DOHH2 (cell line): ENCODE measurements around the gene RASGRP1.

Source experiments
- H3F3A ChIP-seq: fragments of 200-600 bp; sonication (generic), shearing (Covaris generic); 2 replicates; pipeline ENCODE4 v1.6.0; 2016; ENCODE audit warnings: antibody characterized with exemption, mild to moderate bottlenecking; ENCODE audit not compliant: control insufficient read depth, insufficient read depth
- H3K27ac ChIP-seq: fragments of 200-600 bp; sonication (generic); 2 replicates; pipeline ENCODE4 v1.5.1; 2014; ENCODE audit warnings: low read depth, mild to moderate bottlenecking, low read length, moderate library complexity
- H3K27me3 ChIP-seq: fragments of 200-600 bp; sonication (generic); 2 replicates; pipeline ENCODE4 v1.6.1; 2014; ENCODE audit warnings: mild to moderate bottlenecking, low read length, mixed read lengths; ENCODE audit not compliant: control insufficient read depth
- H3K36me3 ChIP-seq: fragments of 200-600 bp; sonication (generic); 2 replicates; pipeline ENCODE4 v1.6.1; 2014; ENCODE audit warnings: mild to moderate bottlenecking, low read length, moderate library complexity, mixed read lengths; ENCODE audit not compliant: control insufficient read depth
- H3K4me1 ChIP-seq: fragments of 200-600 bp; sonication (generic); 2 replicates; pipeline ENCODE4 v1.6.1; 2014; ENCODE audit warnings: mild to moderate bottlenecking, low read length, mixed read lengths; ENCODE audit not compliant: control insufficient read depth
- H3K4me2 ChIP-seq: fragments of 200-600 bp; sonication (generic); 2 replicates; pipeline ENCODE4 v1.6.0; 2014; ENCODE audit warnings: mild to moderate bottlenecking, low read length, moderate library complexity
- H3K4me3 ChIP-seq: fragments of 200-600 bp; sonication (generic); 2 replicates; pipeline ENCODE4 v1.5.1; 2014; ENCODE audit warnings: mild to moderate bottlenecking, low read length, mixed read lengths
- H3K79me2 ChIP-seq: fragments of 200-600 bp; sonication (generic); 2 replicates; pipeline ENCODE4 v1.6.1; 2014; ENCODE audit warnings: mild to moderate bottlenecking, low read length, mixed read lengths; ENCODE audit not compliant: control insufficient read depth
- H3K9me2 ChIP-seq: fragments of 200-600 bp; sonication (generic); replicated peaks from 2 replicates; pipeline ENCODE4 v1.6.1; 2014; ENCODE audit warnings: mild to moderate bottlenecking, low read length, mixed read lengths; ENCODE audit not compliant: control insufficient read depth
- H3K9me3 ChIP-seq: fragments of 200-600 bp; sonication (generic); 2 replicates; pipeline ENCODE4 v1.6.1; 2014; ENCODE audit warnings: antibody characterized with exemption, low read length, mixed read lengths; ENCODE audit not compliant: control insufficient read depth, insufficient read depth
- H4K20me1 ChIP-seq: fragments of 200-600 bp; sonication (generic); 2 replicates; pipeline ENCODE4 v1.6.0; 2014; ENCODE audit warnings: low read depth, mild to moderate bottlenecking, antibody characterized with exemption, low read length, moderate library complexity; ENCODE audit not compliant: control insufficient read depth, insufficient read depth
- CTCF ChIP-seq: fragments of 200-600 bp; sonication (generic); IDR thresholded peaks from one replicate; pipeline ENCODE4 v1.5.1; 2014; ENCODE audit warnings: antibody characterized with exemption, mild to moderate bottlenecking, low read depth, low read length; ENCODE audit not compliant: poor library complexity, severe bottlenecking
- EZH2phosphoT487 ChIP-seq: fragments of 200-600 bp; sonication (generic); IDR thresholded peaks from 2 replicates; pipeline ENCODE4 v1.6.1; 2017; ENCODE audit warnings: borderline replicate concordance, mild to moderate bottlenecking, antibody characterized with exemption, low read length, moderate library complexity, mixed read lengths

Gene RASGRP1

GRCh38 chr15:38532728-38533127, 31.9 kb downstream of the RASGRP1 start:
- TF ChIP-seq CTCF, result no peak
- TF ChIP-seq EZH2phosphoT487, result no peak
- Histone ChIP-seq H3K79me2 (no peaks in the 10 kb centered on the region), H3K9me3 (no peaks in the 10 kb centered on the region), H3K4me3 (no peak overlapping the region), H3K4me1 (no peaks in the 10 kb centered on the region), H4K20me1 (no peaks in the 10 kb centered on the region), H3K4me2 (no peak overlapping the region), H3K9me2 (no peaks in the 10 kb centered on the region), H3F3A (no peaks in the 10 kb centered on the region), H3K36me3 (no peaks in the 10 kb centered on the region), H3K27me3 (no peaks in the 10 kb centered on the region), H3K27ac (no peak overlapping the region)

- Histone ChIP-seq H3K4me2 (no peak overlapping the region), H3K79me2 (no peaks in the 10 kb centered on the region), H3K9me2 (no peaks in the 10 kb centered on the region), H3K4me1 (no peaks in the 10 kb centered on the region), H3K27me3 (no peaks in the 10 kb centered on the region), H4K20me1 (no peaks in the 10 kb centered on the region), H3F3A (no peaks in the 10 kb centered on the region), H3K4me3 (no peak overlapping the region), H3K27ac (no peak overlapping the region), H3K9me3 (no peaks in the 10 kb centered on the region), H3K36me3 (no peaks in the 10 kb centered on the region)
- TF ChIP-seq EZH2phosphoT487 (no peak), CTCF (no peak)
Measured at GRCh38 chr15:38531509-38531908, 33.1 kb downstream of the RASGRP1 start.

GRCh38 chr15:38530113-38530512, 34.5 kb downstream of the RASGRP1 start:
- no peak overlapping the region for H3K4me2 ChIP-seq
- H3F3A ChIP-seq, result no peaks in the 10 kb centered on the region
- no peaks in the 10 kb centered on the region for H3K36me3 ChIP-seq
- H3K9me2 ChIP-seq, result no peaks in the 10 kb centered on the region
- H3K4me1 ChIP-seq, result no peaks in the 10 kb centered on the region
- no peaks in the 10 kb centered on the region for H3K79me2 ChIP-seq
- H3K4me3 ChIP-seq, result no peak overlapping the region
- no peaks in the 10 kb centered on the region for H3K27me3 ChIP-seq
- no peaks in the 10 kb centered on the region for H3K9me3 ChIP-seq
- no peak overlapping the region for H3K27ac ChIP-seq
- TF ChIP-seq CTCF (no peak), EZH2phosphoT487 (no peak)
- no peaks in the 10 kb centered on the region for H4K20me1 ChIP-seq

- TF ChIP-seq EZH2phosphoT487 (no peak), CTCF (no peak)
- H3K9me3 ChIP-seq, result no peaks in the 10 kb centered on the region
- H3K36me3 ChIP-seq, result no peaks in the 10 kb centered on the region
- no peaks in the 10 kb centered on the region for H3K4me1 ChIP-seq
- no peak overlapping the region for H3K27ac ChIP-seq
- no peak overlapping the region for H3K4me2 ChIP-seq
- H3F3A ChIP-seq, result no peaks in the 10 kb centered on the region
- H3K79me2 ChIP-seq, result no peaks in the 10 kb centered on the region
- H3K9me2 ChIP-seq, result no peaks in the 10 kb centered on the region
- no peak overlapping the region for H3K4me3 ChIP-seq
- no peaks in the 10 kb centered on the region for H4K20me1 ChIP-seq
- no peaks in the 10 kb centered on the region for H3K27me3 ChIP-seq
Measured at GRCh38 chr15:38528294-38528693, 36.3 kb downstream of the RASGRP1 start.
